Stomach (tissue), 4 donors: Measurements from ENCODE around the gene PHOSPHO1.

ENCODE experiments used
- CTCF ChIP-seq, 7 experiments: fragments of 450-650 bp in 4 of 7; fragments of 200-600 bp in 3 of 7; sonication (generic) in 3 of 7; IDR thresholded peaks; one replicate each; pipeline ENCODE4 v1.5.1; 2016 to 2019; ENCODE audit warnings: antibody characterized with exemption in 7 of 7, control low read depth in 2 of 7, mild to moderate bottlenecking in 1 of 7
- EP300 ChIP-seq: sonication (generic); formaldehyde crosslinking; IDR thresholded peaks from one replicate; pipeline ENCODE4 v1.6.1; 2017; ENCODE audit warnings: antibody characterized with exemption
- POLR2A ChIP-seq, 4 donors: fragments of 450-650 bp; IDR thresholded peaks; one replicate each; pipeline ENCODE4 v1.6.1; 2016; ENCODE audit warnings: antibody characterized with exemption in 4 of 4, control low read depth in 2 of 4, mild to moderate bottlenecking in 1 of 4, moderate library complexity in 1 of 4
- POLR2AphosphoS5 ChIP-seq, 3 donors: sonication (generic); formaldehyde crosslinking; IDR thresholded peaks; one replicate each; pipeline ENCODE4 v1.6.1; 2016; ENCODE audit warnings: antibody characterized with exemption in 3 of 3

GRCh38 chr17:49201481-49201927 lies 29.1 kb downstream of the PHOSPHO1 start:
- TF ChIP-seq CTCF (IDR thresholded peaks at IDR 0.05), result no peak
- no peak for TF ChIP-seq POLR2AphosphoS5 (IDR thresholded peaks at IDR 0.05)
- no peak for TF ChIP-seq POLR2A (IDR thresholded peaks at IDR 0.05)
- no peak for TF ChIP-seq EP300
